ENCODE data around the gene RNASE1. TPM values are rescaled to one million over a fixed set of nuclear protein-coding genes. Genes with fewer than 3 reads are reported as not detected.

Gene RNASE1
- polyA plus RNA-seq, 1 donor from 2014 or later, result not detected

GRCh38 chr14:20774258-20774824 is 28.3 kb downstream of the RNASE1 start:
- Histone ChIP-seq H3K4me2 (ENCODE audit: low read length) (no peak overlapping the region), H3F3A (ENCODE audit: insufficient read depth, low read length, poor library complexity, severe bottlenecking) (no peaks in the 10 kb centered on the region), H3K27ac (ENCODE audit: low read length) (no peak overlapping the region), H4K20me1 (ENCODE audit: insufficient read depth) (no peaks in the 10 kb centered on the region), H3K9me3 (ENCODE audit: low read length) (no peaks in the 10 kb centered on the region), H3K9me2 (ENCODE audit: insufficient read depth, low read length) (no peaks in the 10 kb centered on the region), H3K36me3 (ENCODE audit: insufficient read depth, low read length) (no peaks in the 10 kb centered on the region), H3K79me2 (replicated peaks; ENCODE audit: insufficient read depth, low read length) (no peaks in the 10 kb centered on the region), H3K9ac (ENCODE audit: low read length) (no peak overlapping the region), H2AFZ (ENCODE audit: low read depth, low read length) (no peak overlapping the region), H3K27me3 (ENCODE audit: insufficient read depth, low read depth, low read length) (no peaks in the 10 kb centered on the region), H3K4me3 (ENCODE audit: low read length) (no peak overlapping the region)
- TF ChIP-seq MXI1 (conservative IDR thresholded peaks at IDR 0.05; ENCODE audit: poor library complexity, severe bottlenecking), result no peak
- no peak for TF ChIP-seq CTCF (IDR thresholded peaks at IDR 0.05; ENCODE audit: poor library complexity, severe bottlenecking)
- no peak for TF ChIP-seq EP300 (conservative IDR thresholded peaks at IDR 0.05; ENCODE audit: poor library complexity, severe bottlenecking)
- no peak for TF ChIP-seq RAD21 (conservative IDR thresholded peaks at IDR 0.05)
- no peak for TF ChIP-seq SMC3 (conservative IDR thresholded peaks at IDR 0.05; ENCODE audit: poor library complexity)
- no peak for TF ChIP-seq EZH2 (IDR thresholded peaks at IDR 0.05; ENCODE audit: borderline replicate concordance, insufficient read depth, low read length, poor library complexity, severe bottlenecking)
- no peak for TF ChIP-seq TAF1 (IDR thresholded peaks at IDR 0.05; ENCODE audit: low read depth)
- no peak for TF ChIP-seq REST (IDR thresholded peaks at IDR 0.05; ENCODE audit: borderline replicate concordance)
- TF ChIP-seq POLR2AphosphoS5 (IDR thresholded peaks at IDR 0.05), result no peak

DNA sequence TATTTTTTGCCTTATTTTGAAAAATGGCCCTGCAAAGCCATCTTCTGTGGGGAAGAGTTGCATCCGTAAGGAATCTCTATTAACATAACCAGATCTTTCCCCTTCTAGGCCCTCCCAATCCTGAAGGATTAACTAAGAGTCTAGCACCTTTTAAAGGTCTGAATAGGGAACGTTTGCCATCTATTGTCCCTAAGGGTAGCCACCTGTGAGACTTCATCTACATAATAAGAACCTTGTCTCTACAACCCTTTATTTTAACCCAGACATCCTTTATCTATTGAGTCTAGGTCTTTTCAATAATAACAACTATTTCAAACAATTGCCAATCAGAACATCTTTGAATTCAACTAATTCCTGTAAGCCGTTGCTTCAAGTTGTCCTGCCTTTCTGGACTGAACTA is 30.0 kb downstream of the RNASE1 start:
- TF ChIP-seq MXI1 (conservative IDR thresholded peaks at IDR 0.05; ENCODE audit: poor library complexity, severe bottlenecking) (no peak), REST (IDR thresholded peaks at IDR 0.05; ENCODE audit: borderline replicate concordance) (no peak), EZH2 (IDR thresholded peaks at IDR 0.05; ENCODE audit: borderline replicate concordance, insufficient read depth, low read length, poor library complexity, severe bottlenecking) (no peak), CTCF (IDR thresholded peaks at IDR 0.05; ENCODE audit: poor library complexity, severe bottlenecking) (no peak), POLR2AphosphoS5 (IDR thresholded peaks at IDR 0.05) (no peak), SMC3 (conservative IDR thresholded peaks at IDR 0.05; ENCODE audit: poor library complexity) (no peak)
- H3K4me3 ChIP-seq (ENCODE audit: low read length), result no peak overlapping the region
- H3F3A ChIP-seq (ENCODE audit: insufficient read depth, low read length, poor library complexity, severe bottlenecking), result no peaks in the 10 kb centered on the region

More for the DNA sequence above, 30.0 kb downstream of the RNASE1 start:
- Histone ChIP-seq H2AFZ (ENCODE audit: low read depth, low read length) (no peak overlapping the region), H3K27ac (ENCODE audit: low read length) (no peak overlapping the region), H3K9me3 (ENCODE audit: low read length) (no peaks in the 10 kb centered on the region), H3K36me3 (ENCODE audit: insufficient read depth, low read length) (no peaks in the 10 kb centered on the region), H3K9me2 (ENCODE audit: insufficient read depth, low read length) (no peaks in the 10 kb centered on the region), H3K4me2 (ENCODE audit: low read length) (no peak overlapping the region), H3K79me2 (replicated peaks; ENCODE audit: insufficient read depth, low read length) (no peaks in the 10 kb centered on the region), H4K20me1 (ENCODE audit: insufficient read depth) (no peaks in the 10 kb centered on the region), H3K27me3 (ENCODE audit: insufficient read depth, low read depth, low read length) (no peaks in the 10 kb centered on the region), H3K9ac (ENCODE audit: low read length) (no peak overlapping the region)

Data from neural cell (in vitro differentiated cells).